HG02885 (cell line): Measurements from ENCODE around the gene LY9.
"Not testable (repeated sequence)": the region's sequence is repeated elsewhere in the genome, so short reads cannot be mapped to it uniquely, and the experiment has no call there.

Experiments used
- ATAC-seq: cut with Tn5 transposase; IDR thresholded peaks from one replicate; pipeline ENCODE4 v1.9.1; 2021; ENCODE audit warnings: mild to moderate bottlenecking; ENCODE audit not compliant: unreplicated experiment, poor library complexity

The LY9 gene

GRCh38 chr1:160772331-160772730 lies 23.6 kb upstream of the LY9 start:
- no peak for ATAC-seq

GRCh38 chr1:160773093-160773492 lies 22.9 kb upstream of the LY9 start:
- ATAC-seq: no peak

- no peak for ATAC-seq
Measured at GRCh38 chr1:160774886-160775719, 20.9 kb upstream of the LY9 start.

- ATAC-seq: no peak
Measured at GRCh38 chr1:160776178-160776577, 19.8 kb upstream of the LY9 start.

GRCh38 chr1:160777486-160778089 lies 18.4 kb upstream of the LY9 start:
- ATAC-seq: no peak

GRCh38 chr1:160778976-160779375 lies 17.0 kb upstream of the LY9 start:
- no peak for ATAC-seq

GRCh38 chr1:160779626-160780397 lies 16.2 kb upstream of the LY9 start:
- no peak for ATAC-seq

GRCh38 chr1:160780398-160780755 lies 15.6 kb upstream of the LY9 start:
- ATAC-seq: no peak

GRCh38 chr1:160781186-160781766 lies 14.7 kb upstream of the LY9 start:
- no peak for ATAC-seq

GRCh38 chr1:160781914-160782689 lies 13.9 kb upstream of the LY9 start:
- peak; percentile 92 for ATAC-seq

- not testable (repeated sequence) for ATAC-seq
Measured at GRCh38 chr1:160782988-160783765, 12.8 kb upstream of the LY9 start.

- peak; percentile 45 for ATAC-seq
Measured at GRCh38 chr1:160789051-160789701, 6.8 kb upstream of the LY9 start.

- peak; percentile 90 for ATAC-seq
Measured at GRCh38 chr1:160789702-160790611, 6.0 kb upstream of the LY9 start.

GRCh38 chr1:160794376-160794775 lies 1.6 kb upstream of the LY9 start:
- ATAC-seq: no peak

- peak; percentile 39 for ATAC-seq
Measured at GRCh38 chr1:160797271-160797709, 1.3 kb downstream of the LY9 start.

GRCh38 chr1:160797861-160798273 lies 1.9 kb downstream of the LY9 start:
- no peak for ATAC-seq

- ATAC-seq: no peak
Measured at GRCh38 chr1:160798439-160798838, 2.5 kb downstream of the LY9 start.

- ATAC-seq: no peak
Measured at GRCh38 chr1:160799641-160800040, 3.7 kb downstream of the LY9 start.
